ENCODE results near the gene ZNF135. TPM values are rescaled to one million over a fixed set of nuclear protein-coding genes. Genes with fewer than 3 reads are reported as not detected.

ZNF135 gene
- total RNA-seq, 3 donors from 2014 or later (not counting 1 experiment from before 2014, with no cell fraction given), result 1.6 to 4.3 (median 4.3) TPM

- ATAC-seq (peak; percentile 92 to 99 (median 97)), DNase-seq (peak; percentile 97 to 98)
- Histone ChIP-seq H3K4me3 (ENCODE audit: low read length) (peak within 1 kb of the TSS; percentile 81), H3K9me3 (ENCODE audit: control insufficient read depth, insufficient read depth, low read length) (peaks cover 46% of the 10 kb centered on the region), H3K27me3 (ENCODE audit: control insufficient read depth, insufficient read depth, low read length) (no peaks in the 10 kb centered on the region), H3K4me1 (ENCODE audit: control insufficient read depth, insufficient read depth, low read length) (peaks cover 15% of the 10 kb centered on the region), H3K27ac (ENCODE audit: low read length) (peak within 1 kb of the TSS; percentile 99), H3K36me3 (ENCODE audit: control insufficient read depth, insufficient read depth, low read length) (no peaks in the 10 kb centered on the region)
- peaks cover 14 to 34% of the 10 kb centered on the region in 2 donors for H3K4me1 Mint-ChIP-seq
- intact Hi-C loops (cut with micrococcal nuclease), result loop anchor here (1.0 to 2.0 kb wide), 2 partner anchors 53 to 96 kb away; partner anchors contain the start of genes ZNF329 and ZNF606
- peaks cover 8% of the 10 kb centered on the region for H3K36me3 Mint-ChIP-seq
- H3K27me3 Mint-ChIP-seq (ENCODE audit: low read depth in 2 of 2), result peaks cover 0 to 3% of the 10 kb centered on the region in 2 donors
- peak within 1 kb of the TSS; percentile 98 to 99 for H3K27ac Mint-ChIP-seq
- peak within 1 kb of the TSS; percentile 88 for H3K4me3 Mint-ChIP-seq
- H3K9me3 Mint-ChIP-seq, result peaks cover 3 to 9% of the 10 kb centered on the region in 2 donors
- no peak for TF ChIP-seq CTCF (IDR thresholded peaks at IDR 0.05)
- 3% methylated on average over 67 of the region's 67 CpGs for WGBS (ENCODE audit: insufficient coverage)
Measured at GRCh38 chr19:58097781-58098681, 38.9 kb downstream of the ZNF135 start, which contains the start of gene ZSCAN18. TSS of gene ZSCAN18 (minus strand) at chr19:58098231. CDS start at chr19:58090267, 7,964 bp downstream.

- Histone ChIP-seq H3K4me3 (ENCODE audit: low read length) (peak overlapping the region; percentile 56), H3K27me3 (ENCODE audit: control insufficient read depth, insufficient read depth, low read length) (no peaks in the 10 kb centered on the region), H3K4me1 (ENCODE audit: control insufficient read depth, insufficient read depth, low read length) (peaks cover 15% of the 10 kb centered on the region), H3K9me3 (ENCODE audit: control insufficient read depth, insufficient read depth, low read length) (peaks cover 40% of the 10 kb centered on the region), H3K27ac (ENCODE audit: low read length) (peak overlapping the region; percentile 99), H3K36me3 (ENCODE audit: control insufficient read depth, insufficient read depth, low read length) (no peaks in the 10 kb centered on the region)
- peaks cover 0 to 3% of the 10 kb centered on the region in 2 donors for H3K27me3 Mint-ChIP-seq (ENCODE audit: low read depth in 2 of 2)
- no peak for DNase-seq
- peaks cover 3 to 9% of the 10 kb centered on the region in 2 donors for H3K9me3 Mint-ChIP-seq
- 12% methylated on average over 2 of the region's 2 CpGs for WGBS (ENCODE audit: insufficient coverage)
- intact Hi-C loops (cut with micrococcal nuclease), result loop anchor here (1.0 to 2.0 kb wide), 2 partner anchors 52 to 96 kb away; partner anchors contain the start of genes ZNF329 and ZNF606
- H3K27ac Mint-ChIP-seq, result peak overlapping the region; percentile 98 to 99
- H3K36me3 Mint-ChIP-seq, result peaks cover 13% of the 10 kb centered on the region
- no peak for ATAC-seq
- TF ChIP-seq CTCF (IDR thresholded peaks at IDR 0.05), result no peak
- peaks cover 14 to 30% of the 10 kb centered on the region in 2 donors for H3K4me1 Mint-ChIP-seq
- peak overlapping the region; percentile 88 for H3K4me3 Mint-ChIP-seq
Measured at GRCh38 chr19:58098682-58098998, 39.6 kb downstream of the ZNF135 start.

GRCh38 chr19:58107778-58108545, 48.9 kb downstream of the ZNF135 start:
- TF ChIP-seq CTCF (IDR thresholded peaks at IDR 0.05), result no peak
- no peaks in the 10 kb centered on the region for H3K27me3 ChIP-seq (ENCODE audit: control insufficient read depth, insufficient read depth, low read length)
- peaks cover 59% of the 10 kb centered on the region for H3K9me3 ChIP-seq (ENCODE audit: control insufficient read depth, insufficient read depth, low read length)
- Mint-ChIP-seq H3K4me1 (no peaks in the 10 kb centered on the region), H3K9me3 (peaks cover 11 to 21% of the 10 kb centered on the region in 2 donors), H3K27me3 (ENCODE audit: low read depth in 2 of 2) (no peaks in the 10 kb centered on the region), H3K4me3 (no peak overlapping the region), H3K27ac (no peak overlapping the region), H3K36me3 (peaks cover 48% of the 10 kb centered on the region)
- no peaks in the 10 kb centered on the region for H3K36me3 ChIP-seq (ENCODE audit: control insufficient read depth, insufficient read depth, low read length)
- ATAC-seq (no peak), DNase-seq (no peak)
- 93% methylated on average over 6 of the region's 7 CpGs for WGBS (ENCODE audit: insufficient coverage)
- no peak overlapping the region for H3K4me3 ChIP-seq (ENCODE audit: low read length)
- H3K27ac ChIP-seq (ENCODE audit: low read length), result no peak overlapping the region
- no peaks in the 10 kb centered on the region for H3K4me1 ChIP-seq (ENCODE audit: control insufficient read depth, insufficient read depth, low read length)
- intact Hi-C loops (cut with micrococcal nuclease), result no loop called here

Data from natural killer cell (primary cell).